Common myeloid progenitor, CD34-positive (primary cell): ENCODE data around the gene CZIB. TPM values are rescaled to one million over a fixed set of nuclear protein-coding genes. Genes with fewer than 3 reads are reported as not detected.

Source experiments
- CTCF ChIA-PET: fragments of 350-600 bp; sonication (Branson Sonifier 250); formaldehyde crosslinking; loops from one replicate; lab custom pipeline; 2021; ENCODE audit warnings: antibody characterized with exemption; lab: Charles Lee
- POLR2A ChIA-PET: fragments of 350-600 bp; sonication (Branson Sonifier 250); formaldehyde crosslinking; loops from one replicate; lab custom pipeline; 2021; ENCODE audit warnings: antibody characterized with exemption; lab: Charles Lee
- DNase-seq, 3 donors: peaks; one replicate each; pipeline versions ENCODE4 v3.0.0 to v3.0.0-alpha.2; 2013
- H3K27ac ChIP-seq, 2 experiments: 1 replicate in 1 of 2; 2 replicates in 1 of 2; pipeline ENCODE4 v1.7.0; 2013; ENCODE audit warnings: inconsistent platforms in 2 of 2, low read length in 2 of 2, mild to moderate bottlenecking in 2 of 2, low read depth in 1 of 2, moderate library complexity in 1 of 2; ENCODE audit not compliant: severe bottlenecking in 2 of 2, insufficient read depth in 1 of 2, poor library complexity in 1 of 2
- H3K27me3 ChIP-seq, 5 experiments: replicated peaks in 2 of 5; 1 replicate in 3 of 5; 2 replicates in 2 of 5; pipeline versions ENCODE4 v1.6.1 to v1.7.0; 2013; ENCODE audit warnings: low read length in 4 of 5, mild to moderate bottlenecking in 2 of 5, moderate library complexity in 2 of 5, inconsistent platforms in 1 of 5; ENCODE audit not compliant: insufficient read depth in 5 of 5, control insufficient read depth in 4 of 5
- H3K36me3 ChIP-seq, 4 experiments: 1 replicate in 2 of 4; 2 replicates in 2 of 4; pipeline versions ENCODE4 v1.6.1 to v1.7.0; 2013; ENCODE audit warnings: low read length in 3 of 4, control low read depth in 1 of 4, mild to moderate bottlenecking in 1 of 4; ENCODE audit not compliant: control insufficient read depth in 4 of 4, insufficient read depth in 4 of 4
- H3K4me1 ChIP-seq, 4 experiments: 1 replicate in 3 of 4; 2 replicates in 1 of 4; pipeline versions ENCODE4 v1.6.1 to v1.7.1; 2013; ENCODE audit warnings: low read length in 3 of 4, mild to moderate bottlenecking in 3 of 4, control low read depth in 1 of 4, inconsistent platforms in 1 of 4, moderate library complexity in 1 of 4; ENCODE audit not compliant: control insufficient read depth in 4 of 4, insufficient read depth in 4 of 4; ENCODE audit errors: control extremely low read depth in 1 of 4
- H3K4me3 ChIP-seq, 7 experiments: 1 replicate in 4 of 7; 2 replicates in 3 of 7; pipeline versions ENCODE4 v1.5.1 to v1.7.0; 2013; ENCODE audit warnings: mild to moderate bottlenecking in 7 of 7, low read length in 6 of 7, moderate library complexity in 6 of 7, inconsistent platforms in 2 of 7, low read depth in 2 of 7, control low read depth in 1 of 7; ENCODE audit not compliant: insufficient read depth in 4 of 7, control insufficient read depth in 1 of 7; ENCODE audit errors: extremely low read depth in 1 of 7
- H3K9me3 ChIP-seq, 5 experiments: 1 replicate in 4 of 5; 2 replicates in 1 of 5; pipeline versions ENCODE4 v1.6.1 to v1.7.1; 2013; ENCODE audit warnings: low read length in 4 of 5, mild to moderate bottlenecking in 2 of 5, inconsistent platforms in 1 of 5, low read depth in 1 of 5, moderate library complexity in 1 of 5; ENCODE audit not compliant: control insufficient read depth in 4 of 5, insufficient read depth in 2 of 5; ENCODE audit errors: control extremely low read depth in 1 of 5
- WGBS: methylation state at CpG from one replicate; pipeline ENCODE4 v1.1.5; 2013; ENCODE audit not compliant: insufficient coverage; 5-methylcytosine and 5-hydroxymethylcytosine counted together
- polyA plus RNA-seq: library from polyadenylated mRNA; unstranded; fragments of 120-200 nt; gene quantifications from one replicate; pipeline ENCODE4 v1.2.1, GENCODE V29; 2013

CZIB gene
- 50.2 TPM for polyA plus RNA-seq

GRCh38 chr1:53220171-53220961, at the start of gene CZIB:
Gene CZIB, minus strand, starts transcription at chr1:53220634. Its CDS starts 59 bp downstream, at chr1:53220575.
- POLR2A ChIA-PET = interaction anchor here (0.5 kb wide), 1 partner anchor 487 kb away, joined by 4 read pairs; no protein-coding TSS in a partner anchor
- H3K4me1 ChIP-seq = peaks cover 8 to 16% (median 15%) of the 10 kb centered on the region in 4 experiments
- CTCF ChIA-PET = interaction anchor here (1.1 kb wide), 1 partner anchor 25 kb away, joined by 3 read pairs; no protein-coding TSS in a partner anchor
- peak within 1 kb of the TSS; percentile 63 to 98 (median 89) for H3K4me3 ChIP-seq
- no peaks in the 10 kb centered on the region for H3K9me3 ChIP-seq
- WGBS = 0% methylated on average over 52 of the region's 61 CpGs
- no peaks in the 10 kb centered on the region for H3K27me3 ChIP-seq
- peak; percentile 88 to 94 (median 92) for DNase-seq
- peaks cover 7 to 28% (median 16%) of the 10 kb centered on the region in 4 experiments for H3K36me3 ChIP-seq
- peak within 1 kb of the TSS; percentile 74 to 89 for H3K27ac ChIP-seq

GRCh38 chr1:53270107-53270506, 49.7 kb upstream of the CZIB start:
- ChIA-PET CTCF (interaction anchor here (0.9 to 1.5 kb wide), 2 partner anchors 11 to 123 kb away, joined by 3 to 5 read pairs; no protein-coding TSS in a partner anchor), POLR2A (no interaction called here)
- peaks cover 7 to 94% (median 46%) of the 10 kb centered on the region in 4 experiments for H3K36me3 ChIP-seq
- H3K4me1 ChIP-seq = peaks cover 0 to 9% (median 0%) of the 10 kb centered on the region in 4 experiments
- no peak overlapping the region for H3K4me3 ChIP-seq
- 100% methylated on average over 1 of the region's 1 CpG for WGBS
- H3K9me3 ChIP-seq = no peaks in the 10 kb centered on the region
- no peak for DNase-seq
- no peak overlapping the region for H3K27ac ChIP-seq
- no peaks in the 10 kb centered on the region for H3K27me3 ChIP-seq

GRCh38 chr1:53267761-53268160, 47.3 kb upstream of the CZIB start:
- H3K27me3 ChIP-seq = no peaks in the 10 kb centered on the region
- no peak overlapping the region for H3K4me3 ChIP-seq
- CTCF ChIA-PET = interaction anchor here (0.6 to 2.7 kb wide), 6 partner anchors 9 to 569 kb away, joined by 3 to 16 read pairs (median 4); no protein-coding TSS in a partner anchor
- H3K27ac ChIP-seq = no peak overlapping the region
- peaks cover 20 to 94% (median 53%) of the 10 kb centered on the region in 4 experiments for H3K36me3 ChIP-seq
- H3K4me1 ChIP-seq = no peaks in the 10 kb centered on the region
- POLR2A ChIA-PET = no interaction called here
- no peak for DNase-seq
- H3K9me3 ChIP-seq = no peaks in the 10 kb centered on the region

- Histone ChIP-seq H3K4me3 (no peak overlapping the region), H3K27me3 (no peaks in the 10 kb centered on the region), H3K4me1 (no peaks in the 10 kb centered on the region), H3K36me3 (peaks cover 22 to 94% (median 64%) of the 10 kb centered on the region in 4 experiments), H3K27ac (no peak overlapping the region), H3K9me3 (no peaks in the 10 kb centered on the region)
- DNase-seq = peak in 2 of 3 donors; percentile 9 to 15
- POLR2A ChIA-PET = no interaction called here
- CTCF ChIA-PET = interaction anchor here (0.9 to 1.9 kb wide), 4 partner anchors 9 to 232 kb away, joined by 3 to 7 read pairs (median 4); no protein-coding TSS in a partner anchor
These were observed 45.6 kb upstream of the CZIB start for GRCh38 chr1:53266038-53266437.

- POLR2A ChIA-PET = no interaction called here
- WGBS = 94% methylated on average over 2 of the region's 4 CpGs
- peaks cover 20 to 94% (median 64%) of the 10 kb centered on the region in 4 experiments for H3K36me3 ChIP-seq
These were observed 45.1 kb upstream of the CZIB start for GRCh38 chr1:53265581-53265980.

GRCh38 chr1:53264048-53264447, 43.6 kb upstream of the CZIB start:
- Histone ChIP-seq H3K27ac (no peak overlapping the region), H3K4me3 (no peak overlapping the region), H3K9me3 (no peaks in the 10 kb centered on the region), H3K36me3 (peaks cover 23 to 97% (median 73%) of the 10 kb centered on the region in 4 experiments), H3K4me1 (no peaks in the 10 kb centered on the region), H3K27me3 (no peaks in the 10 kb centered on the region)
- POLR2A ChIA-PET = no interaction called here
- DNase-seq = no peak
- CTCF ChIA-PET = interaction anchor here (1.4 to 1.6 kb wide), 2 partner anchors 10 to 129 kb away, joined by 4 to 9 read pairs; no protein-coding TSS in a partner anchor
- WGBS = 95% methylated on average over 10 of the region's 11 CpGs

More at GRCh38 chr1:53265581-53265980, 45.1 kb upstream of the CZIB start:
- CTCF ChIA-PET = interaction anchor here (0.9 to 1.9 kb wide), 4 partner anchors 9 to 233 kb away, joined by 3 to 7 read pairs (median 4); no protein-coding TSS in a partner anchor
- Histone ChIP-seq H3K27ac (no peak overlapping the region), H3K27me3 (no peaks in the 10 kb centered on the region), H3K9me3 (no peaks in the 10 kb centered on the region), H3K4me1 (no peaks in the 10 kb centered on the region), H3K4me3 (no peak overlapping the region)
- no peak for DNase-seq
